HG03064 (cell line): Measurements from ENCODE around the gene VPS16.
"Not testable (repeated sequence)": the region's sequence is repeated elsewhere in the genome, so short reads cannot be mapped to it uniquely, and the experiment has no call there.

Experiments used
- ATAC-seq: cut with Tn5 transposase; IDR thresholded peaks from one replicate; pipeline ENCODE4 v1.9.1; 2021; ENCODE audit warnings: low read depth; ENCODE audit not compliant: unreplicated experiment

Gene VPS16

GRCh38 chr20:2892376-2892775 is 51.8 kb downstream of the VPS16 start:
- ATAC-seq, result no peak

DNA sequence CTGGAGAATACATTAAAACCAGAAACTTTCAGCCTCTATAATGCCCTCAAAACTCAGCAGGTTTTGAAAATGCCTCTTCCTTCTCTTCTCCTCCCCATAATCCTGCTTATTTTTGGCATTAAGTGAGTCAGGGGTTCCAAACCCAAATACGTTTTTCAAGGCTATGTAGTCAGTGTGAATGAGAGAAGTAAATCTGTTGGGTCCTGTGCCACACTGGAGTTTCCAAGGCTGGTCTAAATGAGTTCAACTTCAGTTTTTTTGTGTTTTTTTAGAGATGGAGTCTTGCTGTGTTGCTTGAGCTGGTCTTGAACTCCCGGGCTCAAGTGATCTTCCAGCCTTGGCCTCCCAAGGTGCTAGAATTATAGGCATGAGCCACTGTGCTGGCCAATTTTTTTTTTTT is 53.7 kb downstream of the VPS16 start:
- ATAC-seq, result no peak

DNA sequence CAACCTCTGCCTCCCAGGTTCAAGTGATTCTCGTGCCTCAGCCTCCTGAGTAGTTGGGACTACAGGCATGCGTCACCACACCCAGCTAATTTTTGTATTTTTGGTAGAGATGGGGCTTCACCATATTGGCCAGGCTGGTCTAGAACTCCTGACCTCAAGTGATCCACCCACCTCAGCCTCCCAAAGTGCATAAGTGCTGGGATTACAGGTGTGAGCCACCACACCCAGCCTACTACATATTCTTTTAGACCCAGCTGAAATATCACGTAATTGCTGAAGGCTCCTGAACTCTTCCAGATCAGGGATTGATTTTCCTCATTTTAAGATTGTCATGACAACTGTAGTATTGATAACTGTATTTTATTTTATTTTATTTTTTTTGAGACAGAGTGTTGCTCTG is 54.6 kb downstream of the VPS16 start:
- not testable (repeated sequence) for ATAC-seq

DNA sequence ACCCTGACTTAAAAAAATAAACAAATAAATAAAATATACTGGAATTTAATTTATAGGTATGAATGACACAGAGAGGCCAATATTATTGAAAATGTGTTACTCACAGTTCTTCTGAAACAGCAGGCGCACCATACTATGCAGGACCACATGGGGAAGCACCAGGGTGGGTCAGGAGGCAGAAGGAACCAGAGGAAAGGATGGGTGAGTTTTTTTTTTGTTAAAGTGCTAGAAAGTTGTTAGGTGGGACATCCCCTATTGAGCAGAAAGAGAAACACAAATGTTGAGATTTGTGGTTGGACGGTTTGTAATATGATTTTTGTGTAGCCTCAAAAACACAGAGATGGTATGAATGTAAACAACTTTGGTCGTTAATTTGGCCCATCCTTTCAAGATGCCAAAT is 58.7 kb downstream of the VPS16 start:
- no peak for ATAC-seq

GRCh38 chr20:2900845-2901592 is 60.5 kb downstream of the VPS16 start:
- ATAC-seq, result no peak

DNA sequence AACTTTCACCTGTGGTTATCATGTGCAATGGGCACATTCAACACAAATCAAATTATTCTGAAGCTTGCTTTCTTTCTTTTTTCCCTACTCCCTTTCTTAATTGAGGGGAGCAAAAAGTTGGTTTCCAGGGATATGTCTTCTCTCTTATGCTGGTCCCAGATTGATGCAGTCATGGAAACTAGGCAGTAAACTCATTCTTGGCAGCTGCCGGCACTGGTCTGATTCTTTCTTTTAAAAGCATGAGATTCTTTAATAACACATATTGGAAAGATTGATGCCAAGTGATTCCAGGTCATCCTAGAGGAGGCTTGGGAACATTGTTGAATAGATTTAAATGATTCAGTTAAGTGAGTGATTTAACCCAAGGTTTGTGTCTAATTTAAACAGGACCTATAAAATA is 61.7 kb downstream of the VPS16 start:
- no peak for ATAC-seq

GRCh38 chr20:2902818-2903217 is 62.3 kb downstream of the VPS16 start:
- ATAC-seq, result no peak

DNA sequence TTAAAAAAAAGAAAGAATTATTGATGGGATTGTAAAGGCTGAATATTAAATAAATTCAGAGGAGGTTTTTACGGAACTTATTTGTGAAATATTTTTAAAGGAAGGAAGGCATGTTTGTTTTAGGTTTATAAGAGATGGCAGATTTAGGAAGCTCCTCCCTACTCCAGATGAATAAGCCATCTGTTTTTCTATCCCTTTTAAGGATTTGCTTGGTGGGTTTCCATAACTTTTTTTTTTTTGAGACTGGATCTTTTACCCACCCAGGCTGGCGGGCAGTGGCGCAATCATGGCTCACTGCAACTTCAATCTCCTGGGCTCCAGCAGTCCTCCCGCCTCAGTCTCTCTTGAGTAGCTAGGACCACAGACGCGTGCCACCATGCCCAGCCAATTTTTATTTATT is 63.1 kb downstream of the VPS16 start:
- ATAC-seq, result no peak

DNA sequence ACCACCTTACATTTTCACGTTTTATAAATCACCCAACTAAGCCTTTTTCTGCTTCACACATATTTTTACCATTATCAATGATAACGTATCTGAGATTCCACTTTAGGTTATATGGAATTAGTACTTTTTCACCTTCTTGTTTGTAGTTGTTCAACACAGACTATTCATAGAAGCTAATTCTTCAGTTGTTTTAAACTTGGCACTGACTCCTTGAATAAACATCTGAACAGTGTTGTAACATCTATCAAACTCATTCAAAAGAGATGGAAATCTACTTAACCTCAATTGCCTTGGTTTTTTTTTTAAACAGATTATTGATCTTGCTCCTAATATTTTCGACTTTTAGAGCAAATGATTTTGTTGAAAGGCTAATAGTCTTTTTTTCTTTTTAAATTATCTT is 67.0 kb downstream of the VPS16 start:
- no peak for ATAC-seq

DNA sequence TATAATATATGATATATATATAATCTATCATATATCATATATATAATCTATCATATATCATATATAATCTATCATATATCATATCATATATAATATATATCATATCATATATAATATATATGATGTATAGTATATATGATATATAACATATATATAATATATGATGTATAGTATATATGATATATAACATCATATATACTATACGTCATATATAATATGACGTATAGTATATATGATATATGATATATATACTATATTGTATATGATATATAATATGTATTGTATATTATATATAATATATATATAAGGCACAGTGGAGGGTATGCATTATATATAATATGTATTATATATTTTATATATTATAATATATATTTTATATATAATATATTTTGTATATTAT is 69.4 kb downstream of the VPS16 start:
- no peak for ATAC-seq

GRCh38 chr20:2911200-2911599 is 70.7 kb downstream of the VPS16 start:
- ATAC-seq, result no peak

DNA sequence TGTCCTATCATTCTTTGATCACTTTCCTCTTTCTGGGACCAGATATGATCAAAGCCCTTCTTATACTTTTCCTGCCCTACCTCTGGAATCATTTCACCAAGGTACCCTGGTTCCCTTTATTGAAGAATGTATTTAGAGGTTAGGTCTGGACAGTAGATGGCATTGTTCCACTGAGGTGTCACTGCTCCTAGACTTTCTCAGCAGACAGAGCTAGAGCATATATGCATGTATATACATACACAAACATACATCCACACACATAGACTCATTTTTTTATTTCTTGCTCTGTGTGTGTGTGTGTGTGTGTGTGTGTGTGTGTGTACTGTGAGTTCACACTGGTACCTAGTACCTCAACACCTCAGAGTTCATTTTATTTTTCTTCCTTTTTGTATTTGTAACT is 73.6 kb downstream of the VPS16 start:
- no peak for ATAC-seq
